ENCODE results near the gene ARHGAP6. TPM values are rescaled to one million over a fixed set of nuclear protein-coding genes. Genes with fewer than 3 reads are reported as not detected.
A peak's percentile ranks its signal among the peaks of the same experiment; 100 is the strongest.

Gene ARHGAP6
- total RNA-seq, 2 donors from 2014 or later, result 0.30 to 16.1 TPM

GRCh38 chrX:11446949-11447348 lies 218.8 kb downstream of the ARHGAP6 start:
- no peaks in the 10 kb centered on the region for H3K4me1 Mint-ChIP-seq
- no peaks in the 10 kb centered on the region for H3K36me3 Mint-ChIP-seq (ENCODE audit: low read depth)
- no peaks in the 10 kb centered on the region for H3K9me3 ChIP-seq (ENCODE audit: control insufficient read depth, low read length, poor library complexity, severe bottlenecking)
- no peak overlapping the region for H3K27ac Mint-ChIP-seq
- no peak overlapping the region for H3K4me3 Mint-ChIP-seq
- H3K27me3 Mint-ChIP-seq, result no peaks in the 10 kb centered on the region
- ATAC-seq (no peak), DNase-seq (no peak)

- Mint-ChIP-seq H3K27ac (no peak overlapping the region), H3K36me3 (ENCODE audit: low read depth) (no peaks in the 10 kb centered on the region), H3K4me1 (no peaks in the 10 kb centered on the region), H3K27me3 (no peaks in the 10 kb centered on the region), H3K4me3 (no peak overlapping the region)
- DNase-seq (no peak), ATAC-seq (no peak)
- no peaks in the 10 kb centered on the region for H3K9me3 ChIP-seq (ENCODE audit: control insufficient read depth, low read length, poor library complexity, severe bottlenecking)
Observed at GRCh38 chrX:11446336-11446735, 219.4 kb downstream of the ARHGAP6 start.

DNA sequence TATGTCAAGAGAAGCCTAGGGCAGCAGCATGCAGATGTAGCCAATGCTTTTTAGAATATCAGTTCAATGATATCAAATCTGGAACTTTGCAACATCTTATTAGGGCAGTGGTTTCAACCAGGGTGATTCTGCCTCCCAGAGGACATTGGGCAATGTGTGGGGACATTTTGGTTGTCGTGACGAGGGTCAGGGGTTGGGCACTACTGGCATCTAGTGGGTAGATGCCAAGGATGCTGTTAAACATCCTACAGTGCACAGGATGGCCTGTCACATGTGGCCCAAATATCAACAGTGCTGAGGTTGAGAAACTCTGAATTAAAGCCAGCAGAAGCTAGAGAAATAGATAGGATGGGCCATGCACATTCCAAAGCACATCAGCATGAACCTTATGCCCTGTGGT lies 220.2 kb downstream of the ARHGAP6 start:
- H3K36me3 Mint-ChIP-seq (ENCODE audit: low read depth), result no peaks in the 10 kb centered on the region
- DNase-seq, result no peak
- no peaks in the 10 kb centered on the region for H3K4me1 Mint-ChIP-seq
- no peak overlapping the region for H3K4me3 Mint-ChIP-seq
- no peak for ATAC-seq
- H3K27me3 Mint-ChIP-seq, result peaks cover 2% of the 10 kb centered on the region
- no peak overlapping the region for H3K27ac Mint-ChIP-seq
- H3K9me3 ChIP-seq (ENCODE audit: control insufficient read depth, low read length, poor library complexity, severe bottlenecking), result no peaks in the 10 kb centered on the region

GRCh38 chrX:11444052-11444451 lies 221.7 kb downstream of the ARHGAP6 start:
- no peak overlapping the region for H3K27ac Mint-ChIP-seq
- H3K27me3 Mint-ChIP-seq, result peaks cover 5% of the 10 kb centered on the region
- no peaks in the 10 kb centered on the region for H3K4me1 Mint-ChIP-seq
- H3K9me3 ChIP-seq (ENCODE audit: control insufficient read depth, low read length, poor library complexity, severe bottlenecking), result no peaks in the 10 kb centered on the region
- H3K4me3 Mint-ChIP-seq, result no peak overlapping the region
- no peak for DNase-seq
- no peaks in the 10 kb centered on the region for H3K36me3 Mint-ChIP-seq (ENCODE audit: low read depth)
- ATAC-seq, result no peak

DNA sequence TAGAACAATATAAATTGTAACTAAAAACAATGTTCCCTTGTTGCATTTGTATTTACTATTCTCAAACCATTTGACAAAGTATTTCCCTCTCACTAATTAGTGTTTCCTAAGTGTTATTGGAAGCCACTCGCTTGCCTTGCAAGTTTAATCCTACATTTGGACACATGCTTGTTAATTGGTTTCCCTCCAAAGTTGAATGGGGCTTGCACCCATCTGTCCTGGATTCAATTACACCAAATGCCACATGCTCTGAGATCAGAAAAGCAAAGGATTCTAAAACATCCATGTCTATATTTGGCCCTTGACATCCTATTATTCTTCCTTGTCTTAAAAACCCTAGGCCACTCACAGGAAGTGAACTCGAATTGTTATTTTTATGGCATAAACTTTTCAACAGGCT lies 225.9 kb downstream of the ARHGAP6 start:
- no peak for ATAC-seq

DNA sequence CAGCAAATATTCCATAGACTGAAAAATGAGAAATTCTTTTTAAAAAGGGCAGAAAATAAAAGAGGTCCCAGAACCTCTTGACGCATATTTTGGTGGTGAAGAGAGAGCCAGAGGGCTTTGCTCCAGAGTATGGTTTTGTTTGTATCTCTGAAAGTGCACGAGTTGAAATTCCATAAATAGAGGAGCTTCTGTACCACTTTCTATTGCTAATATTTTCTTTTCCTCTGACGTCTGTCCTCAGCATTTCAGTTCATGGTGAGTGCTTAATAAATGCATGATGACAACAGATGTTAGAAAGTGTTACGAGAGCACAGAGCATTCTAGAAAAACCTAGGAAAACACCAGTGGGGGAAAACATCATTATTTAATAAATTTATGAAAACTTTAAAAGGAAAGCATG lies 227.0 kb downstream of the ARHGAP6 start:
- DNase-seq (no peak), ATAC-seq (no peak)
- no peak overlapping the region for H3K4me3 Mint-ChIP-seq
- H3K9me3 ChIP-seq (ENCODE audit: control insufficient read depth, low read length, poor library complexity, severe bottlenecking), result no peaks in the 10 kb centered on the region
- H3K36me3 Mint-ChIP-seq (ENCODE audit: low read depth), result no peaks in the 10 kb centered on the region
- H3K4me1 Mint-ChIP-seq, result no peaks in the 10 kb centered on the region
- no peak overlapping the region for H3K27ac Mint-ChIP-seq
- H3K27me3 Mint-ChIP-seq, result peaks cover 5% of the 10 kb centered on the region

More for the DNA sequence above, 225.9 kb downstream of the ARHGAP6 start:
- no peaks in the 10 kb centered on the region for H3K9me3 ChIP-seq (ENCODE audit: control insufficient read depth, low read length, poor library complexity, severe bottlenecking)
- Mint-ChIP-seq H3K4me3 (no peak overlapping the region), H3K27me3 (peaks cover 5% of the 10 kb centered on the region), H3K27ac (no peak overlapping the region), H3K36me3 (ENCODE audit: low read depth) (no peaks in the 10 kb centered on the region), H3K4me1 (no peaks in the 10 kb centered on the region)
- no peak for DNase-seq

GRCh38 chrX:11438380-11438723 lies 227.4 kb downstream of the ARHGAP6 start:
- DNase-seq (no peak), ATAC-seq (no peak)
- no peak overlapping the region for H3K27ac Mint-ChIP-seq
- no peak overlapping the region for H3K4me3 Mint-ChIP-seq
- H3K4me1 Mint-ChIP-seq, result no peaks in the 10 kb centered on the region
- H3K9me3 ChIP-seq (ENCODE audit: control insufficient read depth, low read length, poor library complexity, severe bottlenecking), result no peaks in the 10 kb centered on the region
- H3K27me3 Mint-ChIP-seq, result peaks cover 5% of the 10 kb centered on the region
- H3K36me3 Mint-ChIP-seq (ENCODE audit: low read depth), result no peaks in the 10 kb centered on the region

- Mint-ChIP-seq H3K27ac (no peak overlapping the region), H3K4me1 (no peaks in the 10 kb centered on the region), H3K4me3 (no peak overlapping the region), H3K36me3 (ENCODE audit: low read depth) (no peaks in the 10 kb centered on the region), H3K27me3 (peaks cover 8% of the 10 kb centered on the region)
- ATAC-seq, result no peak
- DNase-seq, result no peak
- no peaks in the 10 kb centered on the region for H3K9me3 ChIP-seq (ENCODE audit: control insufficient read depth, low read length, poor library complexity, severe bottlenecking)
Observed at GRCh38 chrX:11437642-11438379, 227.9 kb downstream of the ARHGAP6 start.

DNA sequence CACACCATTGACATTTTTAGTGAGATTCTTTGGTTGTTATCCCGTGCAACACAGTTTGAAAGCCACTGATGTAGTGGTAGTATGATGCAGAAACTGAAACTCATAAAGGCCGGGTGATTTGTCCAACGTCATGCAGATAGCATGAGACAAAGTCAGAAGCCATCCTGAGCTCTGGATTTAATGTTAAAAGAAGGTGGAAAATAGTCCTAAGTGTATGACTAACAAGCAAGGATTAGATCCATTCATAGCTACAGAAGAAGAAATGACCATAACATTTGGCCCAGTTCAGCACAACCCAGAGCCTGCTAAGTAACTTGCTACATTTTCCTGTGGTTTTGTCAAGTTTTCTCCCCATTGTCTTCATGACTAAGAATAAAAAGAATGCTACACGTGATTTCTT lies 230.2 kb downstream of the ARHGAP6 start:
- H3K9me3 ChIP-seq (ENCODE audit: control insufficient read depth, low read length, poor library complexity, severe bottlenecking), result no peaks in the 10 kb centered on the region
- Mint-ChIP-seq H3K27ac (no peak overlapping the region), H3K36me3 (ENCODE audit: low read depth) (no peaks in the 10 kb centered on the region), H3K4me3 (no peak overlapping the region), H3K4me1 (no peaks in the 10 kb centered on the region), H3K27me3 (peaks cover 23% of the 10 kb centered on the region)
- DNase-seq, result no peak
- no peak for ATAC-seq

DNA sequence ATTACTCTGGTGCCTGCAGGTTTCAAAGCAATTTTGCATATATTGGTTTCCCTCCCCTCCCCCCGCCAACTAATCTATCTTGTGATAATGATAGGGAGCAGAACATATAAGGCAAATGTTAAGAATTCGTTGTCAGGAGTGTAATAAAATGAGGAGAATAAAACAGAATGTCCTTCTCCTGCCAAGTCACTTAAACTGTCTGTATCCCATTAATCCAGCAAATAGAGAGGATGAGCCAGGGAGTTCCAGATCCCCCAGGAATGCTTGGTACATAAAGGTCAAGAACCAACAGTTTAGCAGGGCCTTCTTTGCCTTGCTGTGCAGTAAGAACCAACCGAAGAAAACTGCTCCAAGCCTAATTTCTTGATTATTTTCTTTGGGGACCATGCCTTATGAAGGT lies 231.1 kb downstream of the ARHGAP6 start:
- Mint-ChIP-seq H3K27ac (no peak overlapping the region), H3K4me3 (no peak overlapping the region), H3K4me1 (no peaks in the 10 kb centered on the region), H3K27me3 (peaks cover 19% of the 10 kb centered on the region), H3K36me3 (ENCODE audit: low read depth) (no peaks in the 10 kb centered on the region)
- ATAC-seq (no peak), DNase-seq (no peak)
- H3K9me3 ChIP-seq (ENCODE audit: control insufficient read depth, low read length, poor library complexity, severe bottlenecking), result no peaks in the 10 kb centered on the region

DNA sequence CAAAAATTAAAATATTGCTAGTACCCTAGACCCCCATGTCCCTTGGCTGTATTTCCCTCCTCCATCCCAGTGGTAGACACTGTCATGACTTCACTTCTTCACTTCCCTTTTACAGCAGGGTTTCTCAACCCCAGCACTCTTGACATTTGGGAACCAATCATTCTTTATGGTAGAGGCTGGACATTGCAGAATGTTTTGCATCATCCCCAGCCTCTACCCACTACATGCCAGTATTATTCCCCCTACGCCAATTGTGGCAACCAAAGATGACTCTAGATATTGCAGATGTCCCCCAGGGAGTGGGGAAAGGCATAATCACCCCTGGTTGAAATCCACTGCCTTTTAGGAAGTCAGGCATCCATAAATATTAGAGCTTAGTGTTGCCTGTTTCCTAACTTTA lies 233.9 kb downstream of the ARHGAP6 start:
- ATAC-seq (no peak), DNase-seq (no peak)
- Mint-ChIP-seq H3K36me3 (ENCODE audit: low read depth) (no peaks in the 10 kb centered on the region), H3K27me3 (peaks cover 21% of the 10 kb centered on the region), H3K4me3 (no peak overlapping the region), H3K27ac (no peak overlapping the region), H3K4me1 (no peaks in the 10 kb centered on the region)
- no peaks in the 10 kb centered on the region for H3K9me3 ChIP-seq (ENCODE audit: control insufficient read depth, low read length, poor library complexity, severe bottlenecking)

DNA sequence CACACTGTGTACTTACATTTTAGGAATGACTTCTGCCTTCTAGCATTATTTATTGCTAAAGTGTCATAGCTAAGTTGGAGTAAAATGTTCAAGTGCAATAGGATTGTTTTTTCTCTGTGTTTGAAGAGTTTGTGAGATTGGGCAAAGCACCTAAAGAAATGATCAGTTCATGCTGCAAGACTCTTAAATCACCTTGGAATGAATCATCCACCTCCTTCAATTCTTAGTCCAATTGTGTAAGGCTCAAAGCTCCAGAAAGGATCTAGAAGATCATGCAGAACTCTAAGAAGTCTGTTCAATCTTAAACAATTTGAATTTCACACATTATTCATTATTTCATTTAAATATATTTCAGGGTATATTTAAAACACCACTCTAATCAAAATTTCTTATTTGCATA lies 235.4 kb downstream of the ARHGAP6 start:
- H3K9me3 ChIP-seq (ENCODE audit: control insufficient read depth, low read length, poor library complexity, severe bottlenecking), result no peaks in the 10 kb centered on the region
- Mint-ChIP-seq H3K27me3 (peaks cover 27% of the 10 kb centered on the region), H3K36me3 (ENCODE audit: low read depth) (no peaks in the 10 kb centered on the region), H3K4me1 (no peaks in the 10 kb centered on the region), H3K4me3 (no peak overlapping the region), H3K27ac (no peak overlapping the region)
- ATAC-seq (no peak), DNase-seq (no peak)

DNA sequence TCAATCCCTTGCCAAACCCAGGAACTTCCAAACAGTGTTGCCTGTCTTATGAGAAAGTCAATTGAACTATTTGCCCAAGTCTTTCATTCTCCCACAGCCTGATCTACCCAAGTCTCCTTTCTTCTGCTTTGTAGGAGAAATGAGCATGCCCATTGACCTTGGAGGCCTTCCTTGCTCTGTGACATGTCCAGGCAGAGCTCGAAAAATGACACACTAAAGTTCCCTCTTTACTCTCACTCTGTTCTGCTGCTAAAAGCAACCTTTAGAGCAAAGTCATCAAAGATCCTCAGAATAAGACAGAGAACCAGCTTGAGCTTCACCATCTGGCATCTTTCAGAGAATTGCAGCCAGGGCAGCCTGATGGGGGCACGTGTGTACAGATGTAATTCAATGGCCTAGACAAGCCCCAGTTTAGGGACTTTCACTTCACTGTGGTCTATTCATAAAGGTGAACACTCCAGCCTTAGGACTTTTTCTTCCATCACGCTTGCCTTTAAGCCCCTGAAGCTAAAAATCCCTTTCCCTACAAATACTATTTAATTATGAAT lies 236.1 kb downstream of the ARHGAP6 start:
- Mint-ChIP-seq H3K4me1 (peaks cover 2% of the 10 kb centered on the region), H3K36me3 (ENCODE audit: low read depth) (no peaks in the 10 kb centered on the region), H3K27me3 (peaks cover 31% of the 10 kb centered on the region), H3K4me3 (no peak overlapping the region), H3K27ac (no peak overlapping the region)
- no peaks in the 10 kb centered on the region for H3K9me3 ChIP-seq (ENCODE audit: control insufficient read depth, low read length, poor library complexity, severe bottlenecking)
- no peak for DNase-seq
- ATAC-seq, result no peak

GRCh38 chrX:11427453-11428071 lies 238.2 kb downstream of the ARHGAP6 start:
- H3K9me3 ChIP-seq (ENCODE audit: control insufficient read depth, low read length, poor library complexity, severe bottlenecking), result no peaks in the 10 kb centered on the region
- Mint-ChIP-seq H3K4me3 (no peak overlapping the region), H3K27me3 (peaks cover 29% of the 10 kb centered on the region), H3K4me1 (peaks cover 2% of the 10 kb centered on the region), H3K36me3 (ENCODE audit: low read depth) (no peaks in the 10 kb centered on the region), H3K27ac (no peak overlapping the region)
- ATAC-seq (peak; percentile 40), DNase-seq (no peak)
